Epidermal melanocyte (primary cell): ENCODE results near the gene ADARB2.

Experiments used
- DNase-seq: peaks from one replicate; pipeline ENCODE4 v3.0.0; 2011; ENCODE audit warnings: low spot score; ENCODE audit not compliant: insufficient read length

Gene ADARB2

DNA sequence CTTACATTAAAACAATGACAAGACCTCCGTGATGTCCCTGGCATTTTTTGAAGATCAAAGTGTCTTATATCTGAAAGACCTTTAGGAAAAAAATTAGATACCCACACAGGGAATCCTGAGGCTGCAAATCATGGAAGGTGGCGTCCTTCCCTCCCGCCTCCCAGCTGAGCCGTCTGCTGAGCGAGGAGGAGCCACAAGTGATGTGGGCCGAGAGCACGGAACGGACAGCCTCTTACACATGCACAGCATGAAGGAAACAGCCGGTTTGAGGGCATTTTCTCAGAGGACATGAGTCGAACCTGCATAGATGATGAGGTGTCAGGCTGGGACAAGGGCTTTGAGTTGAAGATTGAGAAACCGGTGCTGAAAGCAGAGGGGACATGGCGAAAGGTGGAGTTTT lies 163.3 kb downstream of the ADARB2 start:
- no peak for DNase-seq

GRCh38 chr10:1573334-1573969 lies 163.9 kb downstream of the ADARB2 start:
- DNase-seq: no peak

DNA sequence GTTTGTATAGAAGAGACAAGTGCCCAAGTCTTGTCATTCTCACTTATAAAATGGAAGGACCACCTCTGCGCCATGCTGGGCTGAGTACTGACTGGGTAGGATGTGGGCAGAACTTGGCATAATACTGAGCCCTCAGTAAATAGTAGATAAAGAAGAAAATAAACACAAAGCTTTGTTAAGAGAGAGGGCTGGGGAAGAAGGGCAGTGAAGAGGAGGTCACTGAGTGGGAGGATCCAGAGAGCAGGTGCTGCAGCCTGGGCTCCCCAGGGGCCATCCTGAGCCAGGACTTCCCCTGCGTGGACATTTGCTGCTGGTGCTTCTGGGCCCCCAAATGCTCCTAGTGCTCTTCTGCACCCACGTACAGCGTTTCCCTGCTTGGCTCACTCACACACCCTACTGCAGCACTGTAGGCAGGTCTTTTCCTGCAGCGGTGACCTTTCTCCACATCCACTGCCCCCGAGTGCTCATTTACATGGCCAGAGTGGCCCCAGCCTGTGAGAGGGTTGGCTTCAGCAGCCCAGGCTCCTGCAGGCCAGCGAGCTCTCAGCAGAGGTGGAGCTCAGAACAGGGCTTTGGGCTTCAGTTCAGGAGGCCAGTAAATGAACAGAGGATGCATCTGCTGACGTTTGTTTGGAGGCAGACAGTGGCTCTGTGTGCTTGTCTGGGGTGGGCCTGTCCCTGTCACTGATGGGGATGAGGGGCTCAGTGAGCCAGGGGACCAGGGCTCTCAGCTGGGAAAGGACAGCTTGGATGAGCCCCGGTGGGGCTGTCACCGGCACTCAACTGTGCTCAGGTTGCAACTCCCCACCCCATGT lies 164.6 kb downstream of the ADARB2 start:
- DNase-seq: no peak

GRCh38 chr10:1571587-1572237 lies 165.6 kb downstream of the ADARB2 start:
- no peak for DNase-seq

DNA sequence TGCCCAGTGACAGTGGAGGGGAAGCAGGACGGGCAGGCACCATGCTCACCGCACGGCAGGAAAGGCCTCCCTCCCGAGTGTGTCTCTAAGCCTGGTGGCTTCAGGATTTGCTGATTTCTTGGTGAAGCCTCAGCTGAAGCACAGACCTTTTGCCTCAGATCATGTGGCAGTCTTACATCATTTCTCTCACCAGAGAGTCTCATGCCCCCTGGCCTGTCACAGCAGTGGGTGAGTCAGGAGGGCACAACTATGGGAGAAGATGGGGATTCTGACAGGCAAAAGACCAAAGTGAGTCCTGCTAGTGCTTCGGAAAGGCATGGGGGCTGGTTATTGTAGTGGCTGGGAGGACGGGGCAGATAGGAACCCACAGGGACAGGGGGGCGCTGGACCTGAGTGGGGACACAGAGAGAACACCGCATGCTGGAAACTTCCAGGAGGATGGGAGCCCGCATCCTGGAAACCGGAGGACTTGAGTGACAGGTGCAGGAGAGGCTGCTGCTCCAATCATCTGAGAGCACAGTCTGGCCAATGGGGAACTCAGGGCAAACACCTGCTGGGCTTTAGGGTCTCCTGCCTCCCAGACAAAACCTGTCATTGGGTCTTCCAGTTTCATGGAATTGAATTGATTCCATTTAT lies 166.8 kb downstream of the ADARB2 start:
- no peak for DNase-seq

GRCh38 chr10:1569208-1569607 lies 168.1 kb downstream of the ADARB2 start:
- DNase-seq: no peak

- no peak for DNase-seq
Observed at GRCh38 chr10:1567742-1568495, 169.4 kb downstream of the ADARB2 start.

DNA sequence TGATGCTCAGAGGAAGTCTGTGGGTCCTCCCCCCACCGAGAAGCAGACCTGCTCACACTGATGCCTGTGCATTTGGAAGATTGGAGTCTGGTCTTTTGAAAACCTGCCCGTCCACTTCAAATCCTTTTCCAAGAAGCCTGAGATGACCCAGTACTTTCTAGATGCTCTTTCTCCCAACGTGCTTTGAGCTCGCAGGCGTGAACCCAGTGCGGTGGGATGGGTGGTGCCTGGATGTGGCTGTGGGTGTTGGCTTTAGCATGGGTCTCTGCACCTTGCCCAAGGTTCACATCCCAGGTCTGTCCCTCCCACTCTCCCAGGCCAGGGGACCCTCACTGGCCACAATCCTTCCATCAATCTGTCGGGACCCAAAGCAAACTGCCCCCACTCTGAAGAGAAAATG lies 170.2 kb downstream of the ADARB2 start:
- no peak for DNase-seq

DNA sequence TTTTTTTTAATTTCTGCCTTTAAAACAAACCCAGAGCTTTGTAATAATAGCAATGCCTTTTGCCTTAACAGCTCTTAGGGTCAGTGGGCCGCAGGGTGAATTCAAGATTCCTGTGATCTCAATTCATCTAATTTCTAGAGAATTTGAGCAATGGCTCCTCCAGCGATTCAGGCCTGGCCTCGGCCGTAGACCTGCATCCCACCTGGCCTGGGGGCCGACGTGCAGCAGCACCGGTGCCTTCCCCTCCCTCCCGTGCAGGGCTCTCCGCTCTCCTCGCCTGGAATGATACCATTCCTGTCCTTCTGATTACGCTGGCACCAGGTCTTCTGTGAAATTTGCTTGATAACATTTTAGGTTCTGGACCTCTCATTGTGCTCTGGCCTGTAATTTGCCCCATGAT lies 172.5 kb downstream of the ADARB2 start:
- no peak for DNase-seq

DNA sequence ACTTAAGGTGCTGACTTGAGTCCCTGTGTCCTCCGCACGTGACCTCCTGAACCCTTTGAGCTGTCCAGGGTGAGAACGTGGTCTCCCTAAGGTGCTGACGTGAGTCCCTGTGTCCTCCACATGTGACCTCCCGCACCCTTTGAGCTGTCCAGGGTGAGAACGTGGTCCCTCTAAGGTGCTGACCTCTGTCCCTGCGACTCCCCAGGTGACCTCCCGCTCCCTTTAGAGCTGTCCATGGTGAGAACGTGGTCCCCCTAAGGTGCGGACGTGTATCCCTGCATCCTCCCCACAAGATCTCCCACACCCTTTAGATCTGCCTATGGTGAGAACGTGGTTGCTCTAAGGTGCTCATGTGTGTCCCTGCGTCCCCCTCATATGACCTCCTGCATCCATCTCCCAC lies 174.3 kb downstream of the ADARB2 start:
- no peak for DNase-seq

DNA sequence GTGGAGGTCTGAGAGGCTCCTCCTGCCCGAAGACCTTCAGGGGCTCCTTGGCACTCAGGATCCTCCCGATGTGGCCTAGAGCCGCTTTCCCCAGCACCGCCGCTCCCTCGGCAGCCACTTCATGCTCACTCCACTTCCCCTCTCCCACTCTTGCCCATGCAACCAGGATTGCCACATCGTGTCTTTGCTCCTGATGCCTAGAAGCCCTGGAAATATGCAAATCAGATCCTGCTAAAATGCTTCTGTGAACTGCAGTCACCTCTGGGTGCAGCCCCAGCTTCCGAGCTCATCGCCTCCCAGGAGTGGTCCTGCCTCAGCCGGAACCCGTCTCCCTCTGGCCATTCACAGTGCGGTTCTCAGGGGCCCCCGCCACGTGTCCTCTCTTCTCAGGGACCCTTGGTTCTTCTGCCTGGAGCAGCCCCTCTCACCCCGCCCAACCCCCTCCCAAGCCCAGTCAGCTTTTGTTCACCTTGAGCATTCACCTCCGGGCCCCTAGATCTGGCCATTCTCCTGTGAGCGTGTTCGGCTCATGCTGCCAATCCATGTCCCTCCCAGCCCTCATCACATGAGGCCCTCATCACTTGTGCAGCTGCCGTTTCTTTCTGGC lies 175.5 kb downstream of the ADARB2 start:
- DNase-seq: no peak

- DNase-seq: no peak
Observed at GRCh38 chr10:1560535-1561192, 176.7 kb downstream of the ADARB2 start.

GRCh38 chr10:1559761-1560160 lies 177.6 kb downstream of the ADARB2 start:
- DNase-seq: no peak

DNA sequence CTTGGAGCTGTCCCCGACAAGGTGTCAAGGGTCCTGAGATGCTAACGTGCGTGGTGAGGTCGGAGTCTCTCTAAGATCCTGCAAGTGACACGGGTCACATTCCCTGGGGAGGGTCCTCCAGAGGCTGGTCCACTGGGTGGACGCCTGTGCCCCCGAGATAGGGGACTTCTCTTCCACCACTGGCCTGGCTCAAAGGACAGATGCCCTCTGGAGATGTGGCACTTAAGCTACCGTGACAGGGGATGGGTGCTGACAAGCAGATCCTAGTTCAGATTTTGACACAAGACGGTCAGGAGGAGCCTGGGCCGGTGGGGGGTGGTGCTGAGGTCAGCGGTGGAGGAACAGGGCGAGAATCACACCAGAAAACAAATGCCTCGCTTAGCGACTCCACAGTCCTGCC lies 178.0 kb downstream of the ADARB2 start:
- DNase-seq: no peak

DNA sequence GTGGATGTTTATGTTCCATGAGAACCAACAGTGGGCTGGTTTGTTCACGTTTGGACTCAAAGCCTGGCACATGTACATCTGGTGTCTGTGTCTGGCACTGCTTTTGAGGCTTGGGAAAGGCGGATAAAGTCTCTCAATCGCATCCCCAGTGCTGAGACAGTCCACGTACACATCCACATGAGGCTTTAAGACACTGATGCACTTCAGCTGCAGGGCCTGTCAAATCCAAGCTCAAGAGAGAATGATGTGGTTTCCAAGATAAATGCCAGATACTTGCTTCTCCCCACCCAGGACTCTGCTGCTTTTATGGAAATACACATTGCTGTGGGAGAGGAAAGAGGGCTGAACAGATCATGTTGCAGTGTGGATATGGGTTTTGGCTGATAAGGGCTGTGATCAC lies 178.4 kb downstream of the ADARB2 start:
- no peak for DNase-seq

- no peak for DNase-seq
Observed at GRCh38 chr10:1557081-1557480, 180.2 kb downstream of the ADARB2 start.

GRCh38 chr10:1556496-1556895 lies 180.8 kb downstream of the ADARB2 start:
- no peak for DNase-seq

- DNase-seq: no peak
Observed at GRCh38 chr10:1553951-1554350, 183.4 kb downstream of the ADARB2 start.

DNA sequence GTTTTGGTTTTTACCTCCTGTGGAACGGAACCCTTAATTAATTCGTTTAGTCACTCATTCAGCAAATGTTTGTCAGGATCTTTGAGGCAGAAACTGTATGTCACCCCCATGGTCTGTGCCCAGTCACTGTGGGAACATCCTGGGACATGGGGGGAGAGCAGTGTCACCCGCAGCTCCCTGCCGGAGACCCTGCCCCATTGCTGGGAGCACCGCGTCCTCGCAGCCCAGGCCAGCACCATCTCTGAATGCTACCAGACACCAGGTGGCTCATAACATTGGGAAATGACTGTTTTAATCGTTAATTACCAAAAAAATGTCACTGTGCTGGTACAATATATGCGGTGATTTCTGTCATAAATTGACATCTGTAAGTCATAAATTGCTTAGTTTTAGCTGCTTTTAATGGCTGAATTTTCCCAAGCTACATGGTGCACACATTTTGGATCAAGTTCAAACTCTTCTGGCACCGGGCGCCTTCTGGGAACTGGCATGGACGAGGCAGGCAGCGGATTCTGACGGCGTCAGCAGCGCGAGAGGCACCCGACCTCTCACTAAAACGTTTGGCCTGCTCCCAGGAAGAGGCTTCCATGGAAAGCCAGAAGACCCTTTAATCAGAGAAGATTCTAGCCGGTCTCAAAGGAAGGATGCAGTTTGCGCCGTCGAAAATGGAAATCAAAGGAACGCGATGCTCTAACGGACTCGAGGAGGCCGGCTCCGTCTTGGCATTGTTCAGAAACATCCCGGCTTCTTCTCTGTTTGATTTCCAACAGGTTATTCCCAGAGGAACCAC lies 184.2 kb downstream of the ADARB2 start:
- no peak for DNase-seq

DNA sequence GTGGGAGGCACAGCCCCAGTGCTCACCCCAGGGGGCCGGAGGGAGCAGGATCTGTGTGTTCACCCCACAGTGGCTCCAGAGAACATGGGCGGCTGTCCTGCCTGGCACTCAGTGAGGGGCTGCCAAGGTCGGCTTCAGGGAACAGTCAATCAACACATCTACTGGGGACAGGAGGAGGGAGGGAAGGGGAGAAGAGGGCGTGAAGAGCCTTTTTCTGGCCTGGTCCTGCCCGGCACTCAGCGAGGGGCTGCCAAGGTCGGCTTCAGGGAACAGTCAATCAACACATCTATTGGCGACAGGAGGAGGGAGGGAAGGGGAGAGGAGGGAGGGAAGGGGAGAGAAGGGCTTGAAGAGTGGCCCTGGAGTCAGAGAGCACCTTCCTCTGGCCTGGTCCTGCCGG lies 184.9 kb downstream of the ADARB2 start:
- no peak for DNase-seq
